CD4-positive, alpha-beta memory T cell (primary cell): ENCODE data around the gene ERMN. TPM values are rescaled to one million over a fixed set of nuclear protein-coding genes. Genes with fewer than 3 reads are reported as not detected.

Experiments used
- CTCF ChIA-PET: fragments of 350-600 bp; sonication (Branson Sonifier 250); formaldehyde crosslinking; loops from one replicate; lab custom pipeline; 2021; ENCODE audit warnings: inconsistent platforms; ENCODE audit not compliant: partially characterized antibody; lab: Charles Lee
- POLR2A ChIA-PET: fragments of 350-600 bp; sonication (Branson Sonifier 250); formaldehyde crosslinking; loops from one replicate; lab custom pipeline; 2021; ENCODE audit not compliant: partially characterized antibody; lab: Charles Lee
- DNase-seq, 5 donors: peaks; one replicate each; pipeline versions ENCODE4 v3.0.0 to v3.0.0-alpha.2; 2020 to 2022; ENCODE audit warnings: mixed read lengths in 1 of 5
- H3K27ac ChIP-seq: one replicate; pipeline ENCODE4 v1.7.0; 2013; ENCODE audit warnings: low read depth, low read length
- H3K27me3 ChIP-seq: 2 replicates; pipeline ENCODE4 v1.7.0; 2013; ENCODE audit warnings: mild to moderate bottlenecking, low read length, moderate library complexity; ENCODE audit not compliant: insufficient read depth
- H3K36me3 ChIP-seq: 2 replicates; pipeline ENCODE4 v1.7.0; 2013; ENCODE audit warnings: mild to moderate bottlenecking, low read length, moderate library complexity; ENCODE audit not compliant: insufficient read depth
- H3K4me1 ChIP-seq: 2 replicates; pipeline ENCODE4 v1.7.0; 2013; ENCODE audit warnings: mild to moderate bottlenecking, low read length, moderate library complexity; ENCODE audit not compliant: insufficient read depth
- H3K4me3 ChIP-seq, 2 donors: one replicate each; pipeline ENCODE4 v1.7.0; 2013; ENCODE audit warnings: low read length in 2 of 2, mild to moderate bottlenecking in 1 of 2
- H3K9me3 ChIP-seq, 2 donors: one replicate each; pipeline ENCODE4 v1.7.0; 2013; ENCODE audit warnings: low read length in 2 of 2, control low read depth in 1 of 2; ENCODE audit not compliant: control insufficient read depth in 1 of 2
- H3K27ac Mint-ChIP-seq, 7 donors: one replicate each; pipeline ENCODE4 v1.8.0; 2020 to 2021; ENCODE audit warnings: mixed read lengths in 7 of 7, mild to moderate bottlenecking in 6 of 7, inconsistent platforms in 3 of 7, moderate library complexity in 3 of 7
- H3K27me3 Mint-ChIP-seq, 2 donors: one replicate each; pipeline ENCODE4 v1.8.0; 2020 to 2021; ENCODE audit warnings: mixed read lengths in 2 of 2
- H3K36me3 Mint-ChIP-seq, 2 donors: one replicate each; pipeline ENCODE4 v1.8.0; 2020 to 2021; ENCODE audit warnings: mixed read lengths in 2 of 2, inconsistent platforms in 1 of 2, mild to moderate bottlenecking in 1 of 2
- H3K4me1 Mint-ChIP-seq, 4 donors: one replicate each; pipeline ENCODE4 v1.8.0; 2020 to 2021; ENCODE audit warnings: mixed read lengths in 4 of 4, mild to moderate bottlenecking in 1 of 4
- H3K4me3 Mint-ChIP-seq, 8 donors: one replicate each; pipeline ENCODE4 v1.8.0; 2020 to 2021; ENCODE audit warnings: mixed read lengths in 8 of 8, mild to moderate bottlenecking in 7 of 8, moderate library complexity in 6 of 8, inconsistent platforms in 3 of 8
- H3K9me3 Mint-ChIP-seq, 8 donors: one replicate each; pipeline ENCODE4 v1.8.0; 2020 to 2021; ENCODE audit warnings: mixed read lengths in 8 of 8, mild to moderate bottlenecking in 5 of 8, inconsistent platforms in 3 of 8, moderate library complexity in 1 of 8
- intact Hi-C: fragments of 100-400 bp; cut with micrococcal nuclease; formaldehyde crosslinking; loops from one replicate; pipeline ENCODE4 v1.15.1; 2023
- polyA plus RNA-seq, 2 donors: library from polyadenylated mRNA; unstranded; fragments of 300-500 nt; fragmentation: Illumina TruSeq; gene quantifications; one replicate each; pipeline ENCODE4 v1.2.3, GENCODE V29; 2021
- total RNA-seq, 2 experiments: library from RNA; stranded (reverse); gene quantifications; one replicate each; pipeline ENCODE4 v1.2.3, GENCODE V29; 2021

The ERMN gene
- total and polyA plus RNA-seq, 4 experiments from 2014 or later: 0.13 to 3.5 (median 1.2) TPM

- DNase-seq: no peak
- CTCF ChIA-PET: interaction anchor here (0.7 to 8.7 kb wide), 28 partner anchors 10 to 1441 kb away, joined by 3 to 142 read pairs (median 6); partner anchors contain the start of genes ACVR1C and ERMN
- Mint-ChIP-seq H3K36me3 (no peaks in the 10 kb centered on the region), H3K9me3 (no peaks in the 10 kb centered on the region), H3K27ac (no peak overlapping the region), H3K4me3 (no peak overlapping the region), H3K4me1 (peaks cover 0 to 6% (median 2%) of the 10 kb centered on the region in 4 donors), H3K27me3 (peaks cover 3 to 4% of the 10 kb centered on the region in 2 donors)
- no peaks in the 10 kb centered on the region for H3K4me1 ChIP-seq
- H3K9me3 ChIP-seq: no peaks in the 10 kb centered on the region
- no peak overlapping the region for H3K4me3 ChIP-seq
- intact Hi-C loops: loop anchor here (2.0 to 5.0 kb wide), 3 partner anchors 449 to 1451 kb away; no protein-coding TSS in a partner anchor
- no peaks in the 10 kb centered on the region for H3K36me3 ChIP-seq
- no peaks in the 10 kb centered on the region for H3K27me3 ChIP-seq
- H3K27ac ChIP-seq: no peak overlapping the region
- POLR2A ChIA-PET: interaction anchor here (1.1 kb wide), 1 partner anchor 24 kb away, joined by 3 read pairs; no protein-coding TSS in a partner anchor
Observed at GRCh38 chr2:157303612-157304011, 22.0 kb downstream of the ERMN start.

- Mint-ChIP-seq H3K9me3 (no peaks in the 10 kb centered on the region), H3K4me1 (peaks cover 0 to 6% (median 2%) of the 10 kb centered on the region in 4 donors), H3K36me3 (no peaks in the 10 kb centered on the region), H3K4me3 (no peak overlapping the region), H3K27me3 (peaks cover 1 to 3% of the 10 kb centered on the region in 2 donors), H3K27ac (no peak overlapping the region)
- H3K9me3 ChIP-seq: no peaks in the 10 kb centered on the region
- no peak overlapping the region for H3K4me3 ChIP-seq
- intact Hi-C loops: loop anchor here (1.0 to 5.0 kb wide), 9 partner anchors 151 to 1452 kb away; no protein-coding TSS in a partner anchor
- DNase-seq: peak in 4 of 5 donors; percentile 56 to 63 (median 60)
- H3K27me3 ChIP-seq: no peaks in the 10 kb centered on the region
- POLR2A ChIA-PET: interaction anchor here (0.6 to 1.7 kb wide), 6 partner anchors 8 to 1031 kb away, joined by 3 to 6 read pairs (median 3); partner anchors contain the start of gene ACVR1
- CTCF ChIA-PET: interaction anchor here (0.5 to 8.7 kb wide), 60 partner anchors 9 to 1442 kb away, joined by 3 to 142 read pairs (median 4); partner anchors contain the start of genes ACVR1C and ERMN
- H3K27ac ChIP-seq: no peak overlapping the region
- H3K4me1 ChIP-seq: no peaks in the 10 kb centered on the region
- H3K36me3 ChIP-seq: no peaks in the 10 kb centered on the region
Observed at GRCh38 chr2:157302492-157303099, 23.0 kb downstream of the ERMN start.

- no peak overlapping the region for H3K27ac ChIP-seq
- ChIA-PET POLR2A (interaction anchor here (1.3 to 1.7 kb wide), 3 partner anchors 10 to 191 kb away, joined by 3 to 6 read pairs (median 5); no protein-coding TSS in a partner anchor), CTCF (interaction anchor here (0.7 to 8.7 kb wide), 23 partner anchors 8 to 1453 kb away, joined by 3 to 142 read pairs (median 6); partner anchors contain the start of gene ERMN)
- Mint-ChIP-seq H3K4me1 (peaks cover 0 to 4% (median under 1%) of the 10 kb centered on the region in 4 donors), H3K9me3 (no peaks in the 10 kb centered on the region), H3K27ac (no peak overlapping the region), H3K36me3 (no peaks in the 10 kb centered on the region), H3K27me3 (peaks cover 1 to 3% of the 10 kb centered on the region in 2 donors), H3K4me3 (no peak overlapping the region)
- H3K27me3 ChIP-seq: no peaks in the 10 kb centered on the region
- H3K36me3 ChIP-seq: no peaks in the 10 kb centered on the region
- no peak overlapping the region for H3K4me3 ChIP-seq
- no peaks in the 10 kb centered on the region for H3K9me3 ChIP-seq
- H3K4me1 ChIP-seq: no peaks in the 10 kb centered on the region
- intact Hi-C loops: loop anchor here (5.0 kb wide), 1 partner anchor 596 kb away; no protein-coding TSS in a partner anchor
- no peak for DNase-seq
Observed at GRCh38 chr2:157301307-157301706, 24.3 kb downstream of the ERMN start.

GRCh38 chr2:157296958-157297357, 28.7 kb downstream of the ERMN start:
- Histone ChIP-seq H3K9me3 (no peaks in the 10 kb centered on the region), H3K4me3 (no peak overlapping the region), H3K27me3 (no peaks in the 10 kb centered on the region), H3K4me1 (no peaks in the 10 kb centered on the region), H3K36me3 (no peaks in the 10 kb centered on the region), H3K27ac (no peak overlapping the region)
- Mint-ChIP-seq H3K4me1 (no peaks in the 10 kb centered on the region), H3K9me3 (no peaks in the 10 kb centered on the region), H3K27ac (no peak overlapping the region), H3K27me3 (peaks cover 0 to 3% of the 10 kb centered on the region in 2 donors), H3K4me3 (no peak overlapping the region), H3K36me3 (no peaks in the 10 kb centered on the region)
- no peak for DNase-seq
- intact Hi-C loops: no loop called here
- ChIA-PET POLR2A (no interaction called here), CTCF (interaction anchor here (1.1 to 1.4 kb wide), 3 partner anchors 8 to 300 kb away, joined by 3 to 4 read pairs (median 3); no protein-coding TSS in a partner anchor)

GRCh38 chr2:157296490-157296889, 29.1 kb downstream of the ERMN start:
- H3K9me3 ChIP-seq: no peaks in the 10 kb centered on the region
- Mint-ChIP-seq H3K27ac (no peak overlapping the region), H3K27me3 (no peaks in the 10 kb centered on the region), H3K4me1 (no peaks in the 10 kb centered on the region), H3K4me3 (no peak overlapping the region), H3K9me3 (no peaks in the 10 kb centered on the region), H3K36me3 (no peaks in the 10 kb centered on the region)
- H3K36me3 ChIP-seq: no peaks in the 10 kb centered on the region
- intact Hi-C loops: no loop called here
- H3K27me3 ChIP-seq: no peaks in the 10 kb centered on the region
- no peak for DNase-seq
- ChIA-PET POLR2A (no interaction called here), CTCF (interaction anchor here (1.3 to 1.4 kb wide), 2 partner anchors 8 to 301 kb away, joined by 3 to 4 read pairs; no protein-coding TSS in a partner anchor)
- H3K4me3 ChIP-seq: no peak overlapping the region
- no peaks in the 10 kb centered on the region for H3K4me1 ChIP-seq
- H3K27ac ChIP-seq: no peak overlapping the region

GRCh38 chr2:157292853-157293252, 32.8 kb downstream of the ERMN start:
- Histone ChIP-seq H3K4me3 (no peak overlapping the region), H3K27ac (no peak overlapping the region), H3K4me1 (no peaks in the 10 kb centered on the region), H3K9me3 (no peaks in the 10 kb centered on the region), H3K27me3 (no peaks in the 10 kb centered on the region), H3K36me3 (no peaks in the 10 kb centered on the region)
- Mint-ChIP-seq H3K27ac (no peak overlapping the region), H3K36me3 (no peaks in the 10 kb centered on the region), H3K9me3 (no peaks in the 10 kb centered on the region), H3K4me1 (no peaks in the 10 kb centered on the region), H3K4me3 (no peak overlapping the region), H3K27me3 (no peaks in the 10 kb centered on the region)
- POLR2A ChIA-PET: no interaction called here
- CTCF ChIA-PET: interaction anchor here (3.6 kb wide), 1 partner anchor 9 kb away, joined by 21 read pairs; no protein-coding TSS in a partner anchor
- intact Hi-C loops: no loop called here
- no peak for DNase-seq

- no peak for DNase-seq
- H3K4me3 Mint-ChIP-seq: no peak overlapping the region
- Histone ChIP-seq H3K36me3 (no peaks in the 10 kb centered on the region), H3K27ac (no peak overlapping the region), H3K27me3 (no peaks in the 10 kb centered on the region), H3K9me3 (no peaks in the 10 kb centered on the region), H3K4me3 (no peak overlapping the region), H3K4me1 (no peaks in the 10 kb centered on the region)
- H3K27ac Mint-ChIP-seq: no peak overlapping the region
- H3K27me3 Mint-ChIP-seq: peaks cover 0 to 3% of the 10 kb centered on the region in 2 donors
- H3K4me1 Mint-ChIP-seq: no peaks in the 10 kb centered on the region
- H3K36me3 Mint-ChIP-seq: no peaks in the 10 kb centered on the region
- POLR2A ChIA-PET: no interaction called here
- H3K9me3 Mint-ChIP-seq: no peaks in the 10 kb centered on the region
- intact Hi-C loops: no loop called here
- CTCF ChIA-PET: no interaction called here
Observed at GRCh38 chr2:157291018-157291417, 34.6 kb downstream of the ERMN start.
